HG03039 (cell line): Measurements from ENCODE around the gene FILIP1L.
A peak's percentile ranks its signal among the peaks of the same experiment; 100 is the strongest.

Source experiments
- ATAC-seq: cut with Tn5 transposase; IDR thresholded peaks from one replicate; pipeline ENCODE4 v1.9.1; 2021; ENCODE audit warnings: mild to moderate bottlenecking, moderate library complexity; ENCODE audit not compliant: unreplicated experiment

FILIP1L gene

DNA sequence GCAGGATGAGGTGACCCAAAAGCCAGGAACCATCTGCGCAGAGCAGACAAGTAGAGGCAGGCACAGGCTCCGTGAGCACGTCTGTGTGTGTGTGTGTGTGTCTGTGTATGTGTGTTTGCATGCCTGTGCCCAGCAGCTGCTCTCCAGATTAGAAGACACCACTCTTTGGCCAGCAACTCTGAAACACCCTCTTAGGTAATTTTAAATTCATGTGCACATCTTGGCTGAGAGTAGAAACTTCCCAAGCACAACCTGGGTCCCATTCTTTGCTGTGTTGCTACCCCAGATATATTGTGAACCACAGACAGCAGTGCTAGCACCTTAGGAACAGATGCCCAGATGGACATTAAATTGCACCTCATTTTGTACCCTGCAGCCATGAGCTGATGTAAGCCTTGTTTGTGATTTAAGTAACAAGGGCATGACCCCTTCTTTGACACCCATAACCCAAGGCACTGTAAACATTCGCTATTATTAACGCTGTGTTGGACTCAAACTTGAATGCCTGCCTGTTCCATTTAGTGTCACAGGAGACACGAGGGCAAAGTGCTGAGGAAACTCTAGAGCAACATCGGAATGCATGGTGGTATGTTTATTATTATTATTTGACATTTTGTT, at the start of gene FILIP1L:
Gene FILIP1L, minus strand, starts transcription at position 89 of the 618 bp plus-strand sequence.
- no peak for ATAC-seq

DNA sequence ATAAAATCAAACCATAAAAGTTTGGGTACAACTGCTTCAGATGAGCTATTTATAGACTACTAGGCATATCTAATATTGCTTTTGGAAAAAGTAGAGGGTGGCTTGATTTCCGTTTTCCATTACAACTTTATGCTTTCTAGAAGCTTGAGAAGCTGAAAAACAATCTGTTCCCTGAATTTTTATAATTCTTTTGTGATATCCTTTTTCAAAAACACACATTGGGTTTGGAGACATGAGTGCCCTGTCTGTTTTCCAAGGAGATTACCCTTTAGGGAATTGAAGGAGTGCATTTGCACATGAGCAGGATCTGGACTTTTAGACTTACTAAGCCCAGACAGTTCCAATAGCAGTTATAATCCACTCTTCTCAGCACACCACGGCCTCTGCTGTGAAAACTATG, 49.5 kb upstream of the FILIP1L start:
- ATAC-seq = no peak

DNA sequence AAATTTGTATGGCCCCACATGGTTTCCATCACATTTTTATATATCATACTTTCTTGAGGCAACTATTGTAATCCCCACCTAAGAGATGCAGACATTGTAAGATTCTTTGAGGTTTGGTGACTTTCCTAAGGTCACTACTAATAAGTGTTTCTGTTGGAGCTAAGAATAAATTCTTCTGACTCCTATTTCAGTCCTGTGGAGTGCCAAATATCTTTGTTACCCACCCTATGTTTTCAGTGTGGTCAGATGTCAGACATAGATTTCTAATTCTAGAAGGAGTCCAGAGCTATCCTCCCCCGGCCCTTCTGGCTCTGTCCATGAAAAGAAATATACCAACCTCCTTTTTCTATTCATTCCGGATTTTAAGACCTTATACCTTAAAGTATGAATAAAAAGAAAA, 46.2 kb upstream of the FILIP1L start:
- ATAC-seq = no peak

DNA sequence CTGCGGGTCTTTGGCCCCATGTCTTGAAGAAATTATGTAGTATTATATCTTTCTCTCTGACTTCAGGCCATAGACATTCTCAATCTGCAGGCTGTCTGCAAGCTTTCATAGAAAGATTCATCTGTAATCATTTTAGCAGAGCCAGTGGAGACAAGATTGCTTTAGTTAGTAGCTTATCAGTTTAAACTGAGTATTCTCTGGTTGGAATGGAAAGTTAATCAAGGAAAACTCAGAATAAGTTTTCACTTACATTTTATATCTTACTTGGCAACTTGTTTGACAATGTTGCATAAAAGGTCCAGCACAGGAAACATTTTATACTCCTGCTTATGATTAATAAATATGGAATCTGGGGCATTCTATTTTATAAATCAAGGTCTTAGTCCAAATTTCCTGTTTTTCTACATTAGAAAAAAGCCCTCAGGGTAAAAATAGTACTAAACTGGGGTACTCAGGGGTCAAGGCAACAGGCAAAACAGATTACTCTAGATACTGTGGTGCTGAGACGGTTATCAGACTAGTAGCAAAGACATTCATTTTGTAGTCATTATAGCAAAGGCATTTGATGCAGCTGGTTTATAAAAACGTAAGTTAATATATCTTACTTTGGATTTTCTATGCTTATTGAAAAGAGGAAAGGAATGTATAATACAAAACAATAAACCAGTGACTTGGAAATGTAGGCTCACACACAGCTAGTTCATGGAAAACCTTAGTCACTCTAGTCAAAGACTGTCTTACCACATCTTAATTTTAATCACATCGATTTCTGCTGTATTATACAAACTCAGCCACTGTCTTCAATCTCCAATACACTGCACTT, 45.2 kb upstream of the FILIP1L start:
- ATAC-seq = no peak

DNA sequence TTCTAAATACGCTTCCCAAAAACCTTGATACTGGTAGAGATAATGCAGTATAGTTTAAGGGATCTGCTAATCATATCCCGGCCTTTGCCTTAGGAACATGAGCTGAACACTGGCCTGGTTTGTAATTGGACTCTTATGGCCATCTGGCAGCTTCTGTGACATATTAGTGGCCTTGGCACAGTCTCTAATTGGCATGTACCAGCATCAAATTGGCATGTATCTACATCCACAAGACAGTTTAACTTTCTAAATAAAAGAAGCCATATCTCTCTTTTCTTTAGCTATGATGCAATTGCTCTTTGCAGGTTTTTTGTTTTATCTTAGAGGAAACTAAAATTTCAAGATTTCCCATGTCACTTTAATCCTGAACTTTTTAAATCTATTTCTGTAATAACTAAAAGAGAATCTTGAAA, 44.6 kb upstream of the FILIP1L start:
- ATAC-seq = no peak

DNA sequence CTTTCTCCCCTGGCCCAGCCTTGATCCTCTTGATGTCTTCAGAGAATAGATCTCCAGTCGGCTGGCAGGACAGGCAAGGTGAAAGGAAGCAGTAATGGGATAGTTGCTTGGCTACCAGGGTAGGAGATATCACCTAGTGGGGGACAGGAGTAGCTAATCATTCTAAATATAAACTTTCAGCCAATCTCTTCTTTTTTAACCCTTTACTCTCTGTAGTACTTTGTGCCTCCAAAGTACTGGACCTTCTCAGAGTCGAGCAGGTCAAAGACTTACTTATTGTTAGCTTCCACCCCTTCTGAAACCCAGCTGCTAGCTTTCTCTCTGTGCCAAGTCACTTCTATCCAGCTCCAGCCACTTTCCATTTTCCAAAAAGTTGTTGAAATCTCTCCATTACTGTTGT, 43.4 kb upstream of the FILIP1L start:
- no peak for ATAC-seq

DNA sequence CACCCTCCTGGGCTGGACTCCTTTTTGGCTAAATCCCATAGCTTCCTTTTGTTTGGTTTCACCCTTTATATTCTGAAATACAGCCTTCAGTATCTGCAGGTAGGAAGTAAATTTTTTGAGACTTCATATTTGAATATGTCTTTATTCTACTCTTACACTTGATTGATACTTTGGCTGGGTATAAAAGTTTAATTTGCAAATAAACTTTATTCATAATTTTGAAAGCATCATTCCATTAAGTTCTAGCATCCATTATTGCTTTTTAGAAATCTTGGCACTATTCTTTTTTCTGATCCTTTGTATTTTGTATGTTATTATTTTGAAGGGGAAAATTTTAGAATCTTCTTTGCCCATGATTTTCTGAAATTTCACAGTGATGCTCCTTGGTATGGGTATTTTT, 41.3 kb upstream of the FILIP1L start:
- no peak for ATAC-seq

DNA sequence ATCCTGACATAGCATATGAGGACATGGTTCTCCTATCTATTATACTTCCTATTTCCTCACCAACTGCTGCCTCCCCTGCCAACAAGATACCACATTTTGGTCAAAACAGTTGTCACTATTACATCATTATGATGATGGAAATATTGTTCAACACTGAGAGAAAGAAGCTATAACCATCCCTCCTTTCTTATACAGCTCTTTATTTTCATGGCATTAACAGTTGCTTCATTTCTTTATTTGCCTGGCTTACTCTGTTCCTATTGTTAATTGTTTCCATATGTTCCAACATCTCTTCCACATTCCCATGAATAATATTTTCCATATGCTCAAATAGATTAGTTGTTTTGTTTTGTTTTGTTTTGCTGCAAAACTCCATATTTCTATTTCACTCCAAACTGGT, 40.8 kb upstream of the FILIP1L start:
- ATAC-seq = no peak

DNA sequence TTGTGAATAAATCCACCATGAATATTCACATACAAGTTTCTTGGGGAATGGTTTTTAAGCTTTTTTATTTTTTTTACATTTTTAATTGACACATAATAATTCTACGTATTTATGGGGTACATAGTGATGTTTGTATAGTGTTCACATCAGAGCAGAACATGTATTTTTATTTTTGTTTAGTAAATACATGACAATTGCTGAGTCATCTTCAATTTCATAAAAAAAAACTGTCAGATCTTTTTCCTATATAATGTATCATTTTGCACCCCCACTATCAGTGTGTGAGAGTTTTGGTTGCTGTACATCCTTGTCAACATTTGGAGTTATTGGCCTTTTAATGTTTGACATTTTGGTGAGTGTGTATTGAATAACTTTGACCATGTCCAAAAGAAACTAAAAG, 39.9 kb upstream of the FILIP1L start:
- ATAC-seq = no peak

DNA sequence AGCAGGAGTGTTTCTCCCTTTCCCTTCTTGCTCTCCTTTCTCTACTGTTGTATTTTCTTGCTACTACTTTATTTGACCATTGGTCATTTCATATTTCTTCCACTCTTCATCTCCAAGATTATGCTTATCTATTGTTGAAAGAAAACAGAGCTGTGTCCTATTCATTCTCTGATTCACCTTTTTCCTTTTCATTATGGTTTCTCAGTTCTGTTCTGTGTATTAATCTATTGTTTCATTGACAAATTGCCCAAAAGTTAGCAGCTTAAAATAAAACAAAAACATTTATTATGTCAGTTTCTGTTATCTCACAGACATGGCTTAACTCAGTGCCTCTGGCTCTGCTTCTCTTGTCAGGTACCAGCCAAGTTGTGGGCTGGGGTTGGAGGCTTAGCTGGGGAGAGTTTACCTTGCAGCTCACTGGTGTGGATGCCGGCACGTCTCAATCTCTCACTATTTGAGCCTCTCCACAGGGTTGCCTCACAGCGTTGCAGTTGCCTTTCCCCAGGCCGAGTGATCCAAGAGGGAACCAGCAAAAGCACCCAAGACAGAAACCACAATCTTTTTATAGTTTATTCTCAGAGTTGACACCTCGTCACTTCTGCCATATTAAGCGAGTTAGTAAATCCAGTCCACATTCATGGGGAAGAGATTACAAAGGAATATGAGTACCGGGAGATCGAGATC, 36.9 kb upstream of the FILIP1L start:
- ATAC-seq = no peak

DNA sequence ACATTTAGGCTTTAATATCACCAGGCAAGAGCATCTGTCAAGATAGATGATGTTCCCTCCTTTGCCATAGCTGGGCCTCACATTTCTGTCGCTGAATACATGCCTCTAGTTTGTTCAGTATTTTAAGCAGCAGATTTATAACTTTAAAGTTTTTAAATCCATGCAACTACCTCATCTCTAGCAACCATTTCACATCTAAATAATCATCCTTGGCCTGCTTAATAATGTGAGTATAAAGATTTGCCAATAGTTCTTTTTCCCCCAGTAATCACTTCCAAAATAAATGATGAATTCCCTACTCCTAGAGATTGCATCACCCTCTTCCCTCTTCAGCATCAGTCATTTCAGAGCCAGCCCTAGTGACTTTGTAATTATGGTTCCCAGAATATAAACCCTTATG, 36.2 kb upstream of the FILIP1L start:
- no peak for ATAC-seq

DNA sequence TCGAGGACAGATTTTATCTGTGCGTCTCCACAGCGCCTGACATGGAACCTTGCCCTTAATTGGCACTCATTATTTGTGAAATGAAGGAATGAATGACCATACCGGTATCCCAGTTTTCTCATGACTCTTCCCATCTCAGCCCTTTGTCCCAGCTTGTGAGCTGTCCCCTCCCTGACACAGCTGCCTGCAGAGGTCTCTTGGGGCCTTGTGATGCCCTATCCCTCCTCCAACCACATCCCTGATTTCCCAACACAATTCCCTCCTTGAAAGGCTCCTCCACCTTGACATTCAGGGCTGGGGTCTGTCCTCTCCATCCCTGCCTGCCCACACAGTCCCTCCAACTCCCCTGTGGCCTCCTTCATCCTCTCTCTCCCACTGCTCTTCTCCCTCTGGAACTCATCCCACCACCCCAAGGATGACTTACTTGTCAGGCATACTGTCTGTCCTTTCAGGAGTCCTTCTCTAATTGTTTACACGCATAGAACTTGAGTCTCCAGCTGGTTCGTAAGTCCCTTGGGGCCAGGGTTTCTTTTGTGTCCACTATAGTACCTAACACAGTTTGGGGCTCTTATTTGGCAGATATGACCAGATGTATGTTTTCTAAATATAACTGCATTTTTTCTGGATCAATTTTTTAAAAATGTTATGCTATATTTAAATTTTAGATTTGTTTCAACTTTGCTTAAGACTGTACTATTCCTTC, 35.6 kb upstream of the FILIP1L start:
- no peak for ATAC-seq

DNA sequence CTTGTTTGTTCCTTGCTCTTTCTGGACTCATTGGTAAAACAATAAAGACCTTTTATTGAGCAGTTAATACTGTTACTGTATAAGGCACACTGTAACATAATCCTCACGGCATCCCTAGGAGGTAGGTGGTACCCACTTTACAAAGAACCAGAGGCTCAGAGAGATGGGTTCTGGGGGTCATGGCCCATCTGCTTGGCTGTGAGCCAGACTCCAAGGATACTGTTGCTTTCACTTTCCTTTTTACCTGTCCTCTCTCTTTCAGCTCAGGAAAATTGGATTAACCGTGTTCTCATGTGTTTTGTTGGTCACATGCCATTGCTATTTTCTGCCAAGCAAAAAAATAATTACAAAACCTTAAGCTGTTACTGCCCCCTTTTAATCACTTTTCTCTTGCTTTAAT, 34.8 kb upstream of the FILIP1L start:
- no peak for ATAC-seq

DNA sequence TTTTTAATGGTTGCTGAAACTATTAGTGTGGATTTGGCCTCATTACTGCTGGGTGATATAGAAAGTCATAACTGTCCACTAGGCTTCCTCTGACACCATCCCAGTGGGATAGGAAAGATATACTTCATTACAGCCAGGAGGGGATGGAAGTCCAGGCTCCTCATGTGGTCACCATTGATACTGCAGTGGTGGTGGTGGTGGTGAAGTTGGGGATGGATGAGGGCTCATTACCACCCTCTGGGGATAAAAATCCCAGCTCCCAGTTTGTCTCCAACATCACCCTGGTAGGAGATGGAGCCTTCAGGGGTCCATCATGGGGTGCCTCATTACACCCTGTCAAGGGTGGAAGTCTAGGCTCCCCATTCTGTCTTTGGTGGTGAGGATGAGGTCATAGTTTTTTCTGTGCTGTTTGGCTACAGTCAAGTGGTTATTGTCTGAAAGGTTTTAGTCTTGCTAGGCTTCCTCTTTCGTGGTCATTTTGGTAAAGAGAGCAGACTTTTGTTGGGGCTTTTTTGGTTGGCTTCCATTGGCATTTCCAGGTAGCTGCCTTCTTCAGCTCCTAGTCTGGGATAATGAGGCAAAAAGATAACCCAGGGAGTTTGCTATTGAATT, 30.1 kb upstream of the FILIP1L start:
- peak; percentile 64 for ATAC-seq

DNA sequence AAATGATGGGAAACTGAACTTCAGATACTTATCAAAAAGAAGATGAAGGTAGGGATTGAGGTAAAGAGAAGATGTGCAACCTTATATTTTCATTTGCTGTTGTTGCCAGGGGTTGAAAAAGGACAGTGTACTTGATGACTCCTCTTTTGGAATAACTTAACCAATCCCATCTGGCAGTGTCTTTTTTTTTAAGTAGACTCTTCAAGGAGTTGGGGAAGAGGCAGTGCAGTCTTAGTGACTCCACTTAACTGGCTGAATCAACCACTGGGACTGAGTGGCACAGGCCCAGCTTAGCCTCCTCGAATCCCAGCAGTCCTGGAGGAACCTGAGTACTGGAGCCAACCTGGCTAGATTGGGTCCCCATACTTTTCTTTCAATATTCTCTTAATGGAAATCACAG, 27.3 kb upstream of the FILIP1L start:
- no peak for ATAC-seq

DNA sequence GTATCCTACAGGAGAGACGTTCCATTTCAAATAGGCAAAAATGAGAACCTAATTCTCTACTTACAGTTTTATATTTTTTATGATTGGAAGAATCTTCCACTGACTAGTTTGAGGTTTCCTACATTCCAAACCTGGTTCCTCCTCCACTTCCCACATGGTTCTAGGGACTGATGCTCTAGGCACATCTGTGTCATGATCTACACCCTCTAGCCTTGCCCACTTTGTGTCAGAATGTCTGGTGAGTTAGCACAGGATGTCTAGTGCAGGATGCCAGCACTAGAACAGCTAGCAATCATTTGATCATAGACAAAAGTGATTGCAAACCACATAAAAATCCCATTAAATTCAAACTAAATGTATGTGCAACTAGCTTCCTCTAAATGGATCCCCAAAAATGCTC, 26.7 kb upstream of the FILIP1L start:
- no peak for ATAC-seq

DNA sequence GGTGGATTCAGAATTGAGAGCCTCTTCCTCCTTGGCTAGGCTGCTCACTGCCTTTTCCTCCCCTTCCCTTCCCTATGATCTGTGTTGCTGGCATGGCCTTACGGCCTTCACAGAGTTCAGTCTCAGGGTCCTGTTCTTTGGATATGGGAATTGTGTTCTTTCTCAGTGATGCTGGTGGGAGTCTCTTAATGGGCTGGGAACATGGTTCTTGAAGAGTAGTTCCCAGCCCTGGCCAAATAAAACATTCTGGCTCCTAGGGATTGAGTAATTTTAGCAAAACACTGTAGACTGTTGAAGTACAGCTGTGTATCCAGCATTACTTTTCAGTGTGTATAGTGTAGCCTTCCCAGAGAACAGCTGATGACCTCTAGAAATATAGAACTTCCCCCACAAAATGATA, 22.6 kb upstream of the FILIP1L start:
- ATAC-seq = no peak

DNA sequence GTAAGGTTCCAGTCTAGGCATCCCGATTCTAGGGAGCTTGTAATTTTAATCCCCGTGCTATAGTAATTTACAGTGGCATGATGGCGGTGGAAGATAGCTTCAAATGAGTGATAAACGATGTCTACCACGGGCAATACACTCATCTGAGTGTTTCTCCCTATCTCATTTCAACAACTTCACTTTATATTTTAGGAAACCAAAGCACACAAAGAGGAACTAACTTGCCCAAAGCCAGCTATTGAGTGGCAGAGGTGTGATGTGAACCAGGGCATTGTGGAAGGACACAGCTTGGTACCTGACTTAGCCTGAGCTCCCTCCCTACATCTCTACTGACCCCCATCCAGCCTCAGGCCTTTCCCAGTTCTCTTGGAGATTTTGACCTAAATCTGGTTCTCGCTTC, 16.9 kb upstream of the FILIP1L start:
- no peak for ATAC-seq

DNA sequence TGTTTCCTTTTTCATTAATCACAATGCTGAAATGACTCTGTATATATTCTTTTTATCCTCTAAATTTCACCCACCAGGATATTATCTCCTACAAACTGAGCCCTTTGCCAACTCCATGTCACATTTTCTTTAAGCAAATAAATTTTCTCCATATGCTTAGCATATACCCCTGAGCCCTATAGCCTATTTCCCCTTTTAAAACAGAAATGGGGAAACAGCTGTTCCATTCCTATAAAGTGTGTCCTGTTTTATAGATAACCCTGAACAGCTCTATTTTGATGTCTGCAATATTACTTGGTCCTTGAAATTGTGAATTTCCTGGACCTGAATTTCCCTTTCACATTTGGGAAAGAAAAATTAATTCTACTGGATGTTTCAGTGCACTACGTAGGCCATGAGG, 15.6 kb upstream of the FILIP1L start:
- ATAC-seq = no peak

DNA sequence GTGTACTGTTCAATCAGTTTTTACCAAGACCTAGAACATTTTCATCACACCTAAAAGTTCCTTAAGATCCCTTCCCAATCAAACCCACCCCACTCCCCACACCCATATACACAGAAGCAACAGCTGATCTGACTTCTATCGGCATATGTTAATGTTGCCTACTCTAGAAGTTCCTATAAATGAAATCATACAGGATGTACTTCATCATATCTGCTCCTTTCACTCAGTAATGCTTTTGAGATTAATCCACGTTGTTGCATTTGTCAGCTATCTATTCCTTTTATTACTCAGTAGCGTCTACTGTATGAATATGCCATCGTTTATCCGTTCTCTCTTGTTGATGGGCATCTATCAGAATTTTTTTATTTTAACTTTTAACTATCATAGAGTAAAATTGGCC, 14.3 kb upstream of the FILIP1L start:
- no peak for ATAC-seq

DNA sequence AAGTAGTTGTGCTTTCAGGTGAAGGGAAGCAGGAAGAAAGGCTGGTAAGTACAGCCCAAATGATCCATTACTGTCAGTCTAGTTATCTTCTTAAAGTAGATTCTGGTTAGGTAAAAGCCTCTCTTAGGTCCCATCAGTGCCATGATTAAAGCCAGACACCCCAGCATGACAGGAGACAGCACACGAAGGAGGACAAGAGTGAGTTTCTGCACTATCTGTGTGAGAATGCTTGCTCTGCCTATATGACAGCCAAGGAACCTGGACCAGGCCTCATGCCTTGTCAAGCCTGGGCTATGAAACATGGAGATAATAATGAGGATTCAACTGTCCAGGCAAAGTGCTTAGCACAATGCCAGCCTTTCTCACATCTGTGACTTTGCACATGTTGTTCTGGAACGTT, 13.5 kb upstream of the FILIP1L start:
- ATAC-seq = no peak
